H9 (cell line): ENCODE data around the gene ZNF487. TPM values are rescaled to one million over a fixed set of nuclear protein-coding genes. Genes with fewer than 3 reads are reported as not detected.
A peak's percentile ranks its signal among the peaks of the same experiment; 100 is the strongest.

Experiments
- DNase-seq: peaks from one replicate; pipeline ENCODE4 v3.0.0-alpha.2; 2017
- H2AFZ ChIP-seq: one replicate; pipeline ENCODE4 v1.6.1; 2013; ENCODE audit warnings: mild to moderate bottlenecking, low read length, control low read depth, moderate library complexity
- H2AK5ac ChIP-seq: 2 replicates; pipeline ENCODE4 v1.6.1; 2013; ENCODE audit warnings: low read length, control low read depth, mixed read lengths; ENCODE audit not compliant: insufficient read length
- H2BK120ac ChIP-seq: one replicate; pipeline ENCODE4 v1.6.1; 2013; ENCODE audit warnings: low read depth, mild to moderate bottlenecking, low read length, control low read depth, inconsistent platforms; ENCODE audit not compliant: poor library complexity, severe bottlenecking
- H2BK12ac ChIP-seq: 2 replicates; pipeline ENCODE4 v1.6.1; 2013; ENCODE audit warnings: low read length, control low read depth, mixed read lengths, low read depth; ENCODE audit not compliant: insufficient read length
- H2BK15ac ChIP-seq: 2 replicates; pipeline ENCODE4 v1.6.1; 2013; ENCODE audit warnings: low read depth, low read length, control low read depth
- H2BK20ac ChIP-seq: one replicate; pipeline ENCODE4 v1.6.1; 2013; ENCODE audit warnings: low read depth, mild to moderate bottlenecking, low read length, control low read depth, inconsistent platforms; ENCODE audit not compliant: poor library complexity, severe bottlenecking
- H2BK5ac ChIP-seq: 2 replicates; pipeline ENCODE4 v1.6.1; 2013; ENCODE audit warnings: low read length, control low read depth, mixed read lengths; ENCODE audit not compliant: insufficient read length
- H3K14ac ChIP-seq: 2 replicates; pipeline ENCODE4 v1.6.1; 2013; ENCODE audit warnings: low read length, control low read depth; ENCODE audit not compliant: insufficient read depth
- H3K18ac ChIP-seq: 2 replicates; pipeline ENCODE4 v1.6.1; 2013; ENCODE audit warnings: low read depth, mild to moderate bottlenecking, mixed read lengths, low read length, control low read depth; ENCODE audit not compliant: insufficient read length
- H3K23ac ChIP-seq: 2 replicates; pipeline ENCODE4 v1.6.1; 2013; ENCODE audit warnings: low read length, control low read depth, mixed read lengths, low read depth; ENCODE audit not compliant: insufficient read length
- H3K23me2 ChIP-seq: 2 replicates; pipeline ENCODE4 v1.6.1; 2013; ENCODE audit warnings: low read depth, mild to moderate bottlenecking, mixed read lengths, low read length, control low read depth; ENCODE audit not compliant: insufficient read length, poor library complexity, severe bottlenecking
- H3K27ac ChIP-seq: 2 replicates; pipeline ENCODE4 v1.5.1; 2013; ENCODE audit warnings: low read length, control low read depth, mixed read lengths, low read depth; ENCODE audit not compliant: insufficient read length
- H3K27me3 ChIP-seq: 2 replicates; pipeline ENCODE4 v1.6.1; 2013; ENCODE audit warnings: low read length, control low read depth, inconsistent platforms; ENCODE audit not compliant: insufficient read depth
- H3K4ac ChIP-seq: 2 replicates; pipeline ENCODE4 v1.6.1; 2013; ENCODE audit warnings: low read depth, mild to moderate bottlenecking, control low read depth, inconsistent platforms, low read length, moderate library complexity
- H3K4me1 ChIP-seq: 2 replicates; pipeline ENCODE4 v1.6.1; 2013; ENCODE audit warnings: low read length, control low read depth, inconsistent platforms; ENCODE audit not compliant: insufficient read depth
- H3K4me2 ChIP-seq: 2 replicates; pipeline ENCODE4 v1.6.1; 2013; ENCODE audit warnings: low read length, control low read depth, mixed read lengths; ENCODE audit not compliant: insufficient read length, insufficient read depth
- H3K56ac ChIP-seq: 2 replicates; pipeline ENCODE4 v1.6.1; 2013; ENCODE audit warnings: low read depth, mild to moderate bottlenecking, mixed read lengths, low read length, control low read depth; ENCODE audit not compliant: insufficient read length
- H3K79me1 ChIP-seq: 2 replicates; pipeline ENCODE4 v1.6.1; 2013; ENCODE audit warnings: low read depth, mild to moderate bottlenecking, moderate library complexity, low read length, control low read depth, inconsistent platforms; ENCODE audit not compliant: insufficient read depth, poor library complexity, severe bottlenecking
- H3K79me2 ChIP-seq: 2 replicates; pipeline ENCODE4 v1.6.1; 2013; ENCODE audit warnings: low read length, control low read depth, inconsistent platforms; ENCODE audit not compliant: insufficient read depth
- H3K9ac ChIP-seq: 2 replicates; pipeline ENCODE4 v1.6.1; 2013; ENCODE audit warnings: low read length, control low read depth, mixed read lengths; ENCODE audit not compliant: insufficient read length; ENCODE audit errors: extremely low read depth
- H3K9me3 ChIP-seq: one replicate; pipeline ENCODE4 v1.6.1; 2013; ENCODE audit warnings: low read depth, low read length, inconsistent platforms; ENCODE audit not compliant: control insufficient read depth
- H3T11ph ChIP-seq: one replicate; pipeline ENCODE4 v1.6.1; 2013; ENCODE audit warnings: mild to moderate bottlenecking, low read length, control low read depth, inconsistent platforms
- H4K20me1 ChIP-seq: one replicate; pipeline ENCODE4 v1.6.1; 2013; ENCODE audit not compliant: control insufficient read depth, insufficient read length, insufficient read depth
- H4K5ac ChIP-seq: 2 replicates; pipeline ENCODE4 v1.6.1; 2013; ENCODE audit warnings: low read depth, mild to moderate bottlenecking, mixed read lengths, low read length, control low read depth; ENCODE audit not compliant: insufficient read length
- H4K8ac ChIP-seq: replicated peaks from 2 replicates; pipeline ENCODE4 v1.6.1; 2013; ENCODE audit warnings: low read length, control low read depth, mixed read lengths, low read depth; ENCODE audit not compliant: insufficient read length
- H4K91ac ChIP-seq: 2 replicates; pipeline ENCODE4 v1.6.1; 2013; ENCODE audit warnings: low read depth, mild to moderate bottlenecking, moderate library complexity, mixed read lengths, low read length, control low read depth; ENCODE audit not compliant: insufficient read length
- H3K27ac Mint-ChIP-seq, 3 experiments: 2 replicates in 2 of 3; 3 replicates in 1 of 3; pipeline ENCODE4 v1.8.0; 2020 to 2021; ENCODE audit warnings: mixed read lengths in 3 of 3, mild to moderate bottlenecking in 1 of 3, moderate library complexity in 1 of 3
- H3K27me3 Mint-ChIP-seq: 2 replicates; pipeline ENCODE4 v1.8.0; 2021; ENCODE audit warnings: low read depth, mild to moderate bottlenecking, moderate library complexity, mixed read lengths
- H3K36me3 Mint-ChIP-seq, 3 experiments: 2 replicates in 2 of 3; 3 replicates in 1 of 3; pipeline ENCODE4 v1.8.0; 2020 to 2021; ENCODE audit warnings: low read depth in 3 of 3, mixed read lengths in 3 of 3; ENCODE audit not compliant: insufficient read depth in 1 of 3
- H3K4me1 Mint-ChIP-seq, 2 experiments: 2 replicates each; pipeline ENCODE4 v1.8.0; 2020; ENCODE audit warnings: mixed read lengths in 2 of 2
- H3K4me3 Mint-ChIP-seq, 2 experiments: 2 replicates in 1 of 2; 3 replicates in 1 of 2; pipeline ENCODE4 v1.8.0; 2020 to 2021; ENCODE audit warnings: mild to moderate bottlenecking in 2 of 2, mixed read lengths in 2 of 2, moderate library complexity in 1 of 2
- H3K9me3 Mint-ChIP-seq, 2 experiments: 2 replicates in 1 of 2; 3 replicates in 1 of 2; pipeline ENCODE4 v1.8.0; 2020; ENCODE audit warnings: mild to moderate bottlenecking in 2 of 2, mixed read lengths in 2 of 2, moderate library complexity in 1 of 2
- CTCF ChIP-seq: fragments of 200-600 bp; sonication (generic); conservative IDR thresholded peaks from 3 replicates; pipeline ENCODE4 v1.8.0; 2021; ENCODE audit warnings: antibody characterized with exemption, mild to moderate bottlenecking
- WGBS: extraction: QIAGEN DNeasy Blood & Tissue Kit; methylation state at CpG from one replicate; pipeline ENCODE4 v1.1.7; 2013; ENCODE audit warnings: missing lambda C conversion rate, low lambda C conversion rate, mixed read lengths; ENCODE audit not compliant: insufficient read length; ENCODE audit errors: extremely low coverage; 5-methylcytosine and 5-hydroxymethylcytosine counted together
- total RNA-seq: library from RNA; stranded (reverse); gene quantifications from 2 replicates; pipeline ENCODE4 v1.2.1, GENCODE V29; 2021

ZNF487 gene
- total RNA-seq, 1 experiment from 2014 or later = 1.4 TPM

- Histone ChIP-seq H3K18ac (peak overlapping the region; percentile 92), H3K27ac (no peak overlapping the region), H3K79me2 (peaks cover 49% of the 10 kb centered on the region), H3K23me2 (peaks cover 10% of the 10 kb centered on the region), H4K5ac (no peak overlapping the region), H4K8ac (no peak overlapping the region), H2BK12ac (no peak overlapping the region), H2BK120ac (no peak overlapping the region), H3K4me2 (peak overlapping the region; percentile 92), H3K4ac (peak overlapping the region; percentile 99; the same call in 1 of the 2 replicates), H2BK15ac (no peak overlapping the region), H3K56ac (no peak overlapping the region), H4K91ac (no peak overlapping the region), H2AK5ac (no peak overlapping the region), H3K9ac (peak overlapping the region; percentile 96), H2BK20ac (no peak overlapping the region), H3K79me1 (peaks cover 7% of the 10 kb centered on the region), H3K23ac (no peak overlapping the region), H2AFZ (no peak overlapping the region), H3K27me3 (no peaks in the 10 kb centered on the region), H3T11ph (no peak overlapping the region), H3K9me3 (no peaks in the 10 kb centered on the region), H2BK5ac (no peak overlapping the region), H3K14ac (peak overlapping the region; percentile 100), H3K4me1 (no peaks in the 10 kb centered on the region; the same call in 1 of the 2 replicates), H4K20me1 (no peaks in the 10 kb centered on the region)
- Mint-ChIP-seq H3K36me3 (peaks cover 45 to 69% (median 54%) of the 10 kb centered on the region in 3 experiments), H3K9me3 (no peaks in the 10 kb centered on the region; a peak in 1 of 5 replicates), H3K4me1 (peaks cover 52 to 58% of the 10 kb centered on the region in 2 experiments), H3K27me3 (peaks cover 4% of the 10 kb centered on the region), H3K27ac (peak overlapping the region; percentile 94 to 100 (median 99)), H3K4me3 (peak overlapping the region; percentile 90 to 92)
- no peak for DNase-seq
- WGBS = no CpG with 5 or more reads among the region's 18 CpGs
- TF ChIP-seq CTCF = no peak
Measured at GRCh38 chr10:43395571-43396060, 41.3 kb upstream of the ZNF487 start.
